Raji (cell line): ENCODE measurements around the gene TMEM132A.

Experiments
- POLR2A ChIP-seq: IDR thresholded peaks from 2 replicates; pipeline ENCODE4 v1.6.1; 2011; ENCODE audit warnings: low read depth, low read length, control low read depth; ENCODE audit not compliant: insufficient read depth

Gene TMEM132A

GRCh38 chr11:60914633-60915247 is 9.5 kb upstream of the TMEM132A start:
- no peak for TF ChIP-seq POLR2A

GRCh38 chr11:60915248-60915914 is 8.9 kb upstream of the TMEM132A start:
- peak; percentile 51; the same call in 1 of the 2 replicates for TF ChIP-seq POLR2A

- TF ChIP-seq POLR2A: no peak
Measured at GRCh38 chr11:60916669-60917206, 7.5 kb upstream of the TMEM132A start.

- no peak for TF ChIP-seq POLR2A
Measured at GRCh38 chr11:60917267-60917666, 7.0 kb upstream of the TMEM132A start.

GRCh38 chr11:60918251-60918938 is 5.9 kb upstream of the TMEM132A start:
- TF ChIP-seq POLR2A: no peak

- no peak for TF ChIP-seq POLR2A
Measured at GRCh38 chr11:60918939-60919265, 5.4 kb upstream of the TMEM132A start.

GRCh38 chr11:60919320-60919719 is 4.9 kb upstream of the TMEM132A start:
- no peak for TF ChIP-seq POLR2A

- TF ChIP-seq POLR2A: no peak
Measured at GRCh38 chr11:60919956-60920355, 4.3 kb upstream of the TMEM132A start.

GRCh38 chr11:60921259-60921658 is 3.0 kb upstream of the TMEM132A start:
- TF ChIP-seq POLR2A: no peak

GRCh38 chr11:60921777-60922335 is 2.4 kb upstream of the TMEM132A start:
- no peak for TF ChIP-seq POLR2A

- no peak for TF ChIP-seq POLR2A
Measured at GRCh38 chr11:60922906-60923305, 1.4 kb upstream of the TMEM132A start.

GRCh38 chr11:60923326-60923725 is 934 bp upstream of the TMEM132A start:
- TF ChIP-seq POLR2A: no peak

- no peak for TF ChIP-seq POLR2A
Measured at GRCh38 chr11:60923800-60924109, 505 bp upstream of the TMEM132A start.

GRCh38 chr11:60924906-60925853 is 920 bp downstream of the TMEM132A start:
- TF ChIP-seq POLR2A: no peak

- TF ChIP-seq POLR2A: no peak
Measured at GRCh38 chr11:60925868-60926267, 1.6 kb downstream of the TMEM132A start.

- no peak for TF ChIP-seq POLR2A
Measured at GRCh38 chr11:60926500-60926899, 2.2 kb downstream of the TMEM132A start.
